Measurements from ENCODE around the gene OR52M1. TPM values are rescaled to one million over a fixed set of nuclear protein-coding genes. Genes with fewer than 3 reads are reported as not detected.
"Not testable (repeated sequence)": the region's sequence is repeated elsewhere in the genome, so short reads cannot be mapped to it uniquely, and the experiment has no call there.

OR52M1 gene
- polyA plus RNA-seq, 1 experiment = not detected

DNA sequence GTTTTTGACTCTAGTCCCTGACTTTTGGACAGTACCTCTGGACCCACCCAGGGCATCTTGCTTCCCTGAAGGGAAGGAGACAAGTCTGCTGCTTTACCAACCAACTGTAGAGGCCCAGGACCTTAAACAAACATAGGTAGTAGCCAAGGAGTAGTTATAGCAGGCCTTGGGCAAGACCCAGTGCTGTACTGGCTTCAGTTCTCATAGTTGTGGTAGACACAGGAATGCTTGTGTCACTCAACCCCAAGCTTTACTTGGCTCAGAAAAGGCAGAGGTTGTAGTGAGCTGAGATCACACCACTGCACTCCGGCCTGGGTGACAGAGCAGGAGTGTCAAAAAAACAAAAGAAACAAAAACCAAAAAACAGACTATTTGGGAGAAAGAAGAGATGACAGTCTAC, 21.3 kb upstream of the OR52M1 start:
- Histone ChIP-seq H3K4me3 (ENCODE audit: low read depth, low read length) (no peak overlapping the region), H3K27me3 (ENCODE audit: control insufficient read depth, insufficient read depth, low read length) (no peaks in the 10 kb centered on the region), H3K27ac (ENCODE audit: low read depth, low read length) (no peak overlapping the region), H3K9me3 (ENCODE audit: control insufficient read depth, insufficient read depth, low read length) (no peaks in the 10 kb centered on the region)
- ChIA-PET POLR2A (no interaction called here), CTCF (interaction anchor here (3.2 kb wide), 1 partner anchor 16 kb away, joined by 12 read pairs; no protein-coding TSS in a partner anchor)
- no peak for DNase-seq (ENCODE audit: low read depth, low spot score)
- TF ChIP-seq, protein P1, sequence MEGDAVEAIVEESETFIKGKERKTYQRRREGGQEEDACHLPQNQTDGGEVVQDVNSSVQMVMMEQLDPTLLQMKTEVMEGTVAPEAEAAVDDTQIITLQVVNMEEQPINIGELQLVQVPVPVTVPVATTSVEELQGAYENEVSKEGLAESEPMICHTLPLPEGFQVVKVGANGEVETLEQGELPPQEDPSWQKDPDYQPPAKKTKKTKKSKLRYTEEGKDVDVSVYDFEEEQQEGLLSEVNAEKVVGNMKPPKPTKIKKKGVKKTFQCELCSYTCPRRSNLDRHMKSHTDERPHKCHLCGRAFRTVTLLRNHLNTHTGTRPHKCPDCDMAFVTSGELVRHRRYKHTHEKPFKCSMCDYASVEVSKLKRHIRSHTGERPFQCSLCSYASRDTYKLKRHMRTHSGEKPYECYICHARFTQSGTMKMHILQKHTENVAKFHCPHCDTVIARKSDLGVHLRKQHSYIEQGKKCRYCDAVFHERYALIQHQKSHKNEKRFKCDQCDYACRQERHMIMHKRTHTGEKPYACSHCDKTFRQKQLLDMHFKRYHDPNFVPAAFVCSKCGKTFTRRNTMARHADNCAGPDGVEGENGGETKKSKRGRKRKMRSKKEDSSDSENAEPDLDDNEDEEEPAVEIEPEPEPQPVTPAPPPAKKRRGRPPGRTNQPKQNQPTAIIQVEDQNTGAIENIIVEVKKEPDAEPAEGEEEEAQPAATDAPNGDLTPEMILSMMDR (IDR thresholded peaks at IDR 0.05; ENCODE audit: low read depth, low read length) = no peak

DNA sequence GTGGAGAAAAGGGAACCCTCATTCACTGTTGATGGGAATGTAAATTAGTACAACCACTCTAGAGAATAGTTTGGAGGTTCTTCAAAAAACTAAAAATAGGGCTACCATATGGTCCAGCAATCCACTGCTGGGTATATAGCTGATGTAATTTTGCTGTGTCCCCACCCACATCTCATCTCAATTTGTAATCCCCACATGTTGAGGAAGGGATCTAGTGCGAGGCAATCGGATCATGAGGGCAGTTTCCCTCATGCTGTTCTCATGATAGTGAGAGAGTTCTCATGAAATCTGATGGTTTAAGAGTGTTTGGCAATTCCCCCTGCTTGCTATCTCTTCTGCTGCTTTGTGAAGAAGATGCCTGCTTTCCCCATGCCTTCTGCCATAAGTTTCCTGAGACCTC, 17.1 kb upstream of the OR52M1 start:
- TF ChIP-seq, protein P1 (IDR thresholded peaks at IDR 0.05; ENCODE audit: low read depth, low read length) = no peak
- Histone ChIP-seq H3K9me3 (ENCODE audit: control insufficient read depth, insufficient read depth, low read length) (no peaks in the 10 kb centered on the region), H3K27ac (ENCODE audit: low read depth, low read length) (no peak overlapping the region), H3K27me3 (ENCODE audit: control insufficient read depth, insufficient read depth, low read length) (no peaks in the 10 kb centered on the region), H3K4me3 (ENCODE audit: low read depth, low read length) (no peak overlapping the region)
- CTCF ChIA-PET = interaction anchor here (1.2 to 1.5 kb wide), 3 partner anchors 11 to 340 kb away, joined by 3 to 6 read pairs (median 5); no protein-coding TSS in a partner anchor
- POLR2A ChIA-PET = no interaction called here
- DNase-seq (ENCODE audit: low read depth, low spot score) = no peak

DNA sequence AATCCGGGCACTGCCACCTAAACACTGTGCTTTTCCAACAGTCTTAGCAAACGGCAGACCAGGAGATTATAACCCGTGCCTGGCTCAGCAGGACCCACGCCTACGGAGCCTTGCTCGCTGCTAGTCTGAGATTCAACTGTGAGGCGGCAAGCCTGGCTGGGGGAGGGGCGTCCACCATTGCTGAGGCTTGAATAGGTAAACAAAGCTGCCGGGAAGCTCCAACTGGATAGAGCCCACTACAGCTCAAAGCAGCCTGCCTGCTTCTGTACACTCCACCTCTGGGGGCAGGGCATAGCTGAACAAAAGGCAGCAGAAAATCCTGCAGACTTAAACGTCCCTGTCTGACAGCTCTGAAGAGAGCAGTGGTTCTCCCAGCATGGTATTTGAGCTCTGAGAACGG, 13.3 kb upstream of the OR52M1 start:
- H3K27me3 ChIP-seq (ENCODE audit: control insufficient read depth, insufficient read depth, low read length); H3K27ac ChIP-seq (ENCODE audit: low read depth, low read length); H3K4me3 ChIP-seq (ENCODE audit: low read depth, low read length); H3K9me3 ChIP-seq (ENCODE audit: control insufficient read depth, insufficient read depth, low read length); DNase-seq (ENCODE audit: low read depth, low spot score); POLR2A ChIA-PET: not testable (repeated sequence)
- CTCF ChIA-PET = interaction anchor here (1.0 kb wide), 1 partner anchor 344 kb away, joined by 3 read pairs; no protein-coding TSS in a partner anchor

DNA sequence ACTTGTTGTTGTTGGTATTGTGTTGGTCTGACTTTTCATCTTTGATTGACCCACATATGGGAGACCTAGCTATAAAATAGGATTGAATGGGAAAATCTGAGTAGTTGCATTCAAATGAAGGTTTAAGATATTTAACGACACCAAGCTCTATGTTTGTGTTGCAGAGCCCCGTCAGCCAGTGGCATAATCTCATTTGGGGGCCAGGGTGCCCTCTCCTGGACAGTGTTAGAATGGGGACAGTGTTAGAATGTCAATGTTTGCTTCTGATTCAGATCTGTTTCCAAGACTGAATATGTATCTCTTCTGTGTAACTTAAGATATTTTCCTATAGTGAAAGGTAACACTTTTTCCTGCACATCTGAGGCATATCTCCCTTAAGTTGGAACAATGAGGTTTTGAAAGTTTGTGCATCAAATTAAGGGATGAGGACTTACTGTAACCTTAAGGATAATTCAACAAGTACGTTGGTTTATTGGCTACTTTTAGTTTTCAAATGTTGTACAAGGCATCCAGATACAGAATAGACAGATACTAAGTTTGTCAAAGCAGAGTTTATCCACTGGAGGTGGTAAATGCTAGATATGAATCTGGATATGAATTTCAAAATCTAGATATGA, 5.3 kb upstream of the OR52M1 start:
- Histone ChIP-seq H3K27ac (ENCODE audit: low read depth, low read length) (no peak overlapping the region), H3K4me3 (ENCODE audit: low read depth, low read length) (no peak overlapping the region), H3K9me3 (ENCODE audit: control insufficient read depth, insufficient read depth, low read length) (no peaks in the 10 kb centered on the region), H3K27me3 (ENCODE audit: control insufficient read depth, insufficient read depth, low read length) (no peaks in the 10 kb centered on the region)
- CTCF ChIA-PET = interaction anchor here (0.6 to 9.9 kb wide), 21 partner anchors 9 to 377 kb away, joined by 3 to 311 read pairs (median 3); partner anchors contain the start of genes OR52K1 and TRIM21
- POLR2A ChIA-PET = no interaction called here
- TF ChIP-seq, protein P1 (IDR thresholded peaks at IDR 0.05; ENCODE audit: low read depth, low read length) = peak; percentile 65
- DNase-seq (ENCODE audit: low read depth, low spot score) = peak; percentile 4

DNA sequence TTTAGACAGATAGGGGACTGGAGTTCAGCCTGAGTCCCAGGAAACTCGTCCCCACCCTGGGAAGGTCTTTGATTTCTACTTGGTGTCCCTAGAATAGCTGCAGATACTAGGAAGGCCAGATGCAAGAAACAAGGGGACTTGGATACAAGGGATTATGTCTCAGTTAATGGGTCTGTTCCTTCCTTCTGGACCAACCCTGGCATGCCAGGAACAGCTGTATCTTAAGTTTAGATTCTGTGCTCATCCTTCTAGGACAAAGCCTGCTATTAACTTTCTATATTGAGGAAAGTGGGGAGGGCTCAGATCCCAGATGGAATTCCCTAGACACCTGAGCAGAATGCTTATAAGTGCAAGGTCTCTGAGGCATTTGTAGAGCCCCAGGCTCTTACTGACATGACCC, 3.9 kb upstream of the OR52M1 start:
- TF ChIP-seq, protein P1 (IDR thresholded peaks at IDR 0.05; ENCODE audit: low read depth, low read length) = no peak
- no peaks in the 10 kb centered on the region for H3K27me3 ChIP-seq (ENCODE audit: control insufficient read depth, insufficient read depth, low read length)
- no peak overlapping the region for H3K27ac ChIP-seq (ENCODE audit: low read depth, low read length)
- DNase-seq (ENCODE audit: low read depth, low spot score) = no peak
- H3K4me3 ChIP-seq (ENCODE audit: low read depth, low read length) = no peak overlapping the region
- ChIA-PET POLR2A (no interaction called here), CTCF (interaction anchor here (9.9 kb wide), 1 partner anchor 358 kb away, joined by 311 read pairs; no protein-coding TSS in a partner anchor)
- H3K9me3 ChIP-seq (ENCODE audit: control insufficient read depth, insufficient read depth, low read length) = no peaks in the 10 kb centered on the region
